Cardiac fibroblast (primary cell): Measurements from ENCODE around the gene FAM50B.

Experiments
- DNase-seq, 2 donors: peaks; one replicate each; pipeline versions ENCODE4 v3.0.0 to v3.0.0-alpha.2; 2010; ENCODE audit warnings: low read depth in 2 of 2
- H3K4me3 ChIP-seq, 2 donors: replicated peaks in 1 of 2; 1 replicate in 1 of 2; 2 replicates in 1 of 2; pipeline ENCODE4 v1.5.1; 2011; ENCODE audit warnings: low read depth in 2 of 2, low read length in 2 of 2, mild to moderate bottlenecking in 2 of 2, moderate library complexity in 1 of 2
- CTCF ChIP-seq: IDR thresholded peaks from one replicate; pipeline ENCODE4 v1.5.1; 2011; ENCODE audit warnings: low read depth, mild to moderate bottlenecking, low read length, inconsistent platforms

FAM50B gene

GRCh38 chr6:3837781-3838180 is 11.4 kb upstream of the FAM50B start:
- no peak for TF ChIP-seq CTCF
- H3K4me3 ChIP-seq: no peak overlapping the region
- no peak for DNase-seq

GRCh38 chr6:3838992-3839867 is 9.9 kb upstream of the FAM50B start:
- H3K4me3 ChIP-seq: no peak overlapping the region
- TF ChIP-seq CTCF: no peak
- DNase-seq: peak; percentile 35 to 68

GRCh38 chr6:3841066-3841454 is 8.1 kb upstream of the FAM50B start:
- no peak for TF ChIP-seq CTCF
- peak; percentile 35 to 67 for DNase-seq
- no peak overlapping the region for H3K4me3 ChIP-seq

GRCh38 chr6:3841711-3842565 is 7.2 kb upstream of the FAM50B start:
- TF ChIP-seq CTCF: no peak
- H3K4me3 ChIP-seq: no peak overlapping the region
- DNase-seq: peak; percentile 59 to 74

GRCh38 chr6:3843379-3844096 is 5.6 kb upstream of the FAM50B start:
- no peak for TF ChIP-seq CTCF
- peak in 1 of 2 donors; percentile 30 for DNase-seq
- no peak overlapping the region for H3K4me3 ChIP-seq

- no peak for TF ChIP-seq CTCF
- no peak overlapping the region for H3K4me3 ChIP-seq
- peak; percentile 53 to 81 for DNase-seq
Measured at GRCh38 chr6:3844097-3844463, 5.1 kb upstream of the FAM50B start.
